Measurements from ENCODE around the gene GDAP2.

GDAP2 gene

GRCh38 chr1:117879284-117879683, 50.1 kb downstream of the GDAP2 start:
- no peak overlapping the region for H3K27ac ChIP-seq
- no peak for TF ChIP-seq CTCF (conservative IDR thresholded peaks at IDR 0.05; ENCODE audit: low read depth)
- CTCF ChIA-PET, result no interaction called here
- POLR2A ChIA-PET (ENCODE audit: low non-redundant PET), result no interaction called here
- no peak for DNase-seq (ENCODE audit: low spot score)

GRCh38 chr1:117877823-117878222, 51.6 kb downstream of the GDAP2 start:
- ChIA-PET POLR2A (ENCODE audit: low non-redundant PET) (no interaction called here), CTCF (interaction anchor here (0.6 kb wide), 1 partner anchor 18 kb away, joined by 3 read pairs; no protein-coding TSS in a partner anchor)
- H3K27ac ChIP-seq, result no peak overlapping the region
- TF ChIP-seq CTCF (conservative IDR thresholded peaks at IDR 0.05; ENCODE audit: low read depth), result no peak
- no peak for DNase-seq (ENCODE audit: low spot score)

GRCh38 chr1:117871013-117871412, 58.4 kb downstream of the GDAP2 start:
- ChIA-PET CTCF (interaction anchor here (0.6 kb wide), 1 partner anchor 23 kb away, joined by 3 read pairs; no protein-coding TSS in a partner anchor), POLR2A (ENCODE audit: low non-redundant PET) (no interaction called here)
- no peak for TF ChIP-seq CTCF (conservative IDR thresholded peaks at IDR 0.05; ENCODE audit: low read depth)
- no peak for DNase-seq (ENCODE audit: low spot score)
- no peak overlapping the region for H3K27ac ChIP-seq

GRCh38 chr1:117861694-117862093, 67.7 kb downstream of the GDAP2 start:
- no peak overlapping the region for H3K27ac ChIP-seq
- no peak for DNase-seq (ENCODE audit: low spot score)
- TF ChIP-seq CTCF (conservative IDR thresholded peaks at IDR 0.05; ENCODE audit: low read depth), result no peak
- CTCF ChIA-PET, result no interaction called here
- POLR2A ChIA-PET (ENCODE audit: low non-redundant PET), result no interaction called here

GRCh38 chr1:117860896-117861610, 68.4 kb downstream of the GDAP2 start:
- ChIA-PET POLR2A (ENCODE audit: low non-redundant PET) (no interaction called here), CTCF (no interaction called here)
- H3K27ac ChIP-seq, result no peak overlapping the region
- no peak for DNase-seq (ENCODE audit: low spot score)
- no peak for TF ChIP-seq CTCF (conservative IDR thresholded peaks at IDR 0.05; ENCODE audit: low read depth)

- ChIA-PET POLR2A (ENCODE audit: low non-redundant PET) (no interaction called here), CTCF (no interaction called here)
- DNase-seq (ENCODE audit: low spot score), result no peak
- TF ChIP-seq CTCF (conservative IDR thresholded peaks at IDR 0.05; ENCODE audit: low read depth), result no peak
- no peak overlapping the region for H3K27ac ChIP-seq
Measured at GRCh38 chr1:117859901-117860300, 69.5 kb downstream of the GDAP2 start.

Data from RWPE1 (cell line).